Left colon (tissue), 2 donors: Measurements from ENCODE around the gene IFI44L. TPM values are rescaled to one million over a fixed set of nuclear protein-coding genes. Genes with fewer than 3 reads are reported as not detected.

Source experiments
- ATAC-seq: fragments of 200-7000 bp; cut with Tn5 transposase; one replicate; pipeline ENCODE4 v1.9.1; 2020; ENCODE audit warnings: mild to moderate bottlenecking, moderate library complexity
- DNase-seq, 2 donors: peaks; one replicate each; pipeline ENCODE4 v3.0.0-alpha.2; 2020
- intact Hi-C, 2 donors: fragments of 100-400 bp; cut with DNase I in 1 of 2; cut with micrococcal nuclease in 1 of 2; formaldehyde crosslinking; loops; one replicate each; pipeline versions ENCODE4 v1.11.2 to v1.14.0; 2022; cut with DNase I, micrococcal nuclease
- total RNA-seq, 2 donors: library from RNA; stranded (reverse); fragmentation: NEBNext Ultra II Directional; extraction: Animal tissue kit (Norgen Biotek cat#: 25700); gene quantifications; one replicate each; pipeline ENCODE4 v1.2.1, GENCODE V29; 2021
- donor health status: DM: no; HTN: no; CAD: no.
- donor health status: DM: yes; HTN: yes; CAD: no.

The IFI44L gene
- total RNA-seq, 2 donors from 2014 or later, result 1.6 to 3.0 TPM

- intact Hi-C loops, result loop anchor here (10.0 kb wide), 2 partner anchors 62 to 542 kb away; no protein-coding TSS in a partner anchor
- ATAC-seq (no peak), DNase-seq (no peak)
These were observed 56.7 kb downstream of the IFI44L start for GRCh38 chr1:78676993-78677392.

- intact Hi-C loops, result loop anchor here (10.0 kb wide), 2 partner anchors 63 to 543 kb away; no protein-coding TSS in a partner anchor
- ATAC-seq (no peak), DNase-seq (no peak)
These were observed 57.5 kb downstream of the IFI44L start for GRCh38 chr1:78677788-78678187.

GRCh38 chr1:78678324-78678723 lies 58.1 kb downstream of the IFI44L start:
- DNase-seq (no peak), ATAC-seq (no peak)
- intact Hi-C loops, result loop anchor here (10.0 kb wide), 2 partner anchors 64 to 544 kb away; no protein-coding TSS in a partner anchor

- no peak for DNase-seq
- no peak for ATAC-seq
- intact Hi-C loops, result no loop called here
These were observed 61.0 kb downstream of the IFI44L start for GRCh38 chr1:78681265-78681664.

GRCh38 chr1:78682496-78682895 lies 62.2 kb downstream of the IFI44L start:
- intact Hi-C loops, result no loop called here
- no peak for DNase-seq
- ATAC-seq, result no peak

- DNase-seq (no peak), ATAC-seq (no peak)
- intact Hi-C loops, result no loop called here
These were observed 62.8 kb downstream of the IFI44L start for GRCh38 chr1:78683079-78683478.

- intact Hi-C loops, result no loop called here
- ATAC-seq, result no peak
These were observed 67.1 kb downstream of the IFI44L start for GRCh38 chr1:78687315-78687714.

GRCh38 chr1:78687914-78688313 lies 67.7 kb downstream of the IFI44L start:
- intact Hi-C loops, result no loop called here
- no peak for DNase-seq
- ATAC-seq, result no peak

More at GRCh38 chr1:78687315-78687714, 67.1 kb downstream of the IFI44L start:
- no peak for DNase-seq

GRCh38 chr1:78688697-78689096 lies 68.4 kb downstream of the IFI44L start:
- no peak for ATAC-seq
- intact Hi-C loops, result no loop called here
- no peak for DNase-seq

GRCh38 chr1:78690516-78690915 lies 70.3 kb downstream of the IFI44L start:
- ATAC-seq (no peak), DNase-seq (no peak)
- intact Hi-C loops, result no loop called here

GRCh38 chr1:78691995-78692747 lies 71.9 kb downstream of the IFI44L start:
- ATAC-seq (no peak), DNase-seq (no peak)
- intact Hi-C loops, result no loop called here

Other genes with a start within 250 kb of the IFI44L start
- under 1 TPM; 0.18 to 0.87 TPM for gene PTGFR, start 129.5 kb upstream of the IFI44L start, total RNA-seq
- gene IFI44, start 29.4 kb downstream of the IFI44L start, total RNA-seq, result 1 to 10 TPM; 3.9 to 6.0 TPM